Keratinocyte (primary cell): ENCODE data around the gene MESD.

Experiments used
- CTCF ChIP-seq, 3 experiments: IDR thresholded peaks in 1 of 3; conservative IDR thresholded peaks in 1 of 3; optimal IDR thresholded peaks in 1 of 3; 2 replicates in 2 of 3; 3 replicates in 1 of 3; pipeline versions ENCODE3 to v1.5.1; 2011; ENCODE audit warnings: low read length in 3 of 3, mild to moderate bottlenecking in 3 of 3, moderate library complexity in 2 of 3, control low read depth in 1 of 3, inconsistent platforms in 1 of 3; ENCODE audit not compliant: insufficient read depth in 2 of 3; ENCODE audit errors: extremely low read depth in 1 of 3
- EZH2 ChIP-seq: IDR thresholded peaks from one replicate; pipeline ENCODE4 v1.6.1; 2012; ENCODE audit warnings: inconsistent platforms, mild to moderate bottlenecking, low read length, moderate library complexity

DNA sequence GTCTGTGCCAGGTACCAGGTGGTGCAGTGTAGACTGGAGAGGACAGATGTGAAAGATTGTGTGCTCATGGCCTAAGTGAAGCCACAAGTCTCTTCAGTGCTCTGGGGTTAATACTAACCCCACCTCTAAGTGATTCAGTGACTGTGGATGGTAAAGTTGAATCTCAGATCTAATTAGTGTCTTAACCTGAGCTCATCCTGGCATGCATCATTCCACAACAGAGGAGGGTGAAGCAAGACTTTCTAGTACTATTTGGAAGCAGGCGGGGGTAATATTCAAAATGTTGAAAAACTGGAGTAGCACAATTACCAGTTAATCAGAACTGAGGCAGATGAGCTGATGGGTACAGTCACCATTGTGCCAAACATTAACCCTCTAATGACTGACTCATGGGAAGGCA is 2.8 kb upstream of the MESD start:
- no peak for TF ChIP-seq EZH2
- no peak for TF ChIP-seq CTCF (optimal IDR thresholded peaks at IDR 0.05 in 1 of 3, IDR thresholded peaks at IDR 0.05 in 1 of 3, conservative IDR thresholded peaks at IDR 0.05 in 1 of 3; ENCODE audit: extremely low read depth in 1 of 3, insufficient read depth in 2 of 3, low read length in 3 of 3)
